A549 treated with ZK216348 at 1 μM for 4 hours (cell line): Measurements from ENCODE around the gene SLC5A1. TPM values are rescaled to one million over a fixed set of nuclear protein-coding genes. Genes with fewer than 3 reads are reported as not detected.

Source experiments
- total RNA-seq: library from RNA; stranded (reverse); fragments of 200-300 nt; extraction: Qiagen RNA extraction; gene quantifications from 5 replicates; pipeline ENCODE4 v1.2.3, GENCODE V29; 2022; ENCODE audit warnings: low read depth

SLC5A1 gene
- 0.06 TPM in 1 of 5 replicates, not detected in the others for total RNA-seq

DNA sequence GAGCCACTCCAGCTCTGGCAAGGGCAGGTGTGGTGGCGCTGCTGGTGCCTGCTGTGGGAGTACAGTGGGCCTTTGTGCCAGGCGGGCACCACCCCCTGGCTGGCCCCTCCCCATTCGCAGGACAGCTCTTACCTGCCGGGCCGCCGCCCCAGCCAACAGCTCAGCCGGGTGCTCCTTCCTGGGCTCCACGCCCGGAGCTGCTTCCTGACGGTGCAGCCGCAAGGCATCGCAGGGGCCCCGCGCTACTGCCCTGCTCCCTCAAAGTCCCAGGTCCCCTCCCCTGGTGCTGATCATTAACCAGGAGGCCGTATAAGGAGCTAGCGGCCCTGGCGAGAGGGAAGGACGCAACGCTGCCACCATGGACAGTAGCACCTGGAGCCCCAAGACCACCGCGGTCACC, at the start of gene SLC5A1:
SLC5A1 (plus strand) TSS at position 338 of the 400 bp plus-strand sequence; CDS start at position 359, 21 bp downstream.

DNA sequence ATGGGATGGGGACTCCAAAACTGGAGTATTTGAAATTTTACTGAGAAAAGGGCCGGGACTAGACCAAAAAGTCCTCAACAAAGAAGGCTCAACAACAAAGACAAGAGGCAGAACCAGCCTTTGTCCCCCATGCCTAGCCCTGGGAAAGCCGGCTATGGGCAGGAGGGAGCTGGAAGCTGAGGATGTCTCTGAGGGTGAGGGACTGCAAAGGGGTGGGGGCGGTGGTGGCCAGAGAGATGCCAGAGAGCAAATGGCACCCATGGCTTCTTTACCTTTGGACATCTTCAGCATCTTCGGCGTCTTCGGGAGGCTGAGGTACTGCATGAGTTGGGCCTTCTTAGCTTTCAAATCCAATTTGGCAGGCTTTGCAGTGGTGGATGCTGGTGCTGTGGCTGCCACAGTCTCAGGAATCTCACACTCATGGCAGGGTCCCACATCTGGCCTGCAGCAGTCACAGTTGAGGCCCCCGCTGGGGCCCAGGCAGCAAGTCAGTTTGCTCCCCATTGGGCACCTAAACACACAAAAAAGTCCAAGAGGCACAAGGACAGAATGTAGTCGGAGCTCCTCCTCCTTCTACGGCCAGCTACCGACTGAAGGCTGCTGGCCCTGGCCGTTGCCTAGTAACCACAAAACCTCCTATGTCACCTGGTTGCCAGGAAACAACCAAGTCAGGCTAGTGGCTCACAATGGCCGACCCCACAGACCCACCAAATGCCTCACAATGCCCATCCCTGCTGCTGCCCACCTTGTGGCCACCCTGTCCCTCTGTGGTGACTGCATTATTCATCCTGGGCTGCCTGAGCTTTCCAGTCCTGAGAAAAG, 115.9 kb downstream of the SLC5A1 start, which contains the start of gene C22orf42:
C22orf42 (minus strand) TSS at position 592 of the 822 bp plus-strand sequence; CDS start at position 504, 88 bp downstream.

Other genes with a start within 250 kb of the SLC5A1 start
- 132 to 165 TPM (median 155 TPM) in 5 replicates for gene YWHAH, start 98.7 kb upstream of the SLC5A1 start, total RNA-seq
- not detected in 5 replicates for gene C22orf42, start 116.0 kb downstream of the SLC5A1 start, total RNA-seq
- gene RFPL2, start 161.8 kb downstream of the SLC5A1 start, total RNA-seq = 0.18 TPM in 1 of 5 replicates, not detected in the others
- not detected in 5 replicates for gene SLC5A4, start 212.1 kb downstream of the SLC5A1 start, total RNA-seq